HCT116 (cell line): ENCODE measurements around the gene SARM1.

ENCODE experiments used
- CTCF ChIP-seq, 3 experiments: fragments of 200-600 bp in 1 of 3; sonication (generic) in 1 of 3; IDR thresholded peaks in 2 of 3; conservative IDR thresholded peaks in 1 of 3; 2 replicates each; pipeline ENCODE4 v1.5.1; 2012 to 2017; ENCODE audit warnings: low read depth in 2 of 3, low read length in 2 of 3, antibody characterized with exemption in 1 of 3, borderline replicate concordance in 1 of 3, control low read depth in 1 of 3, mild to moderate bottlenecking in 1 of 3, mixed read lengths in 1 of 3, mixed run types in 1 of 3, moderate library complexity in 1 of 3; ENCODE audit not compliant: insufficient read depth in 1 of 3
- EZH2 ChIP-seq: fragments of 200-600 bp; sonication (generic); IDR thresholded peaks from 2 replicates; pipeline ENCODE4 v1.6.1; 2017; ENCODE audit warnings: antibody characterized with exemption, mixed run types
- EZH2phosphoT487 ChIP-seq: fragments of 200-600 bp; IDR thresholded peaks from 2 replicates; pipeline ENCODE4 v1.6.1; 2018; ENCODE audit warnings: antibody characterized with exemption, borderline replicate concordance
- FOSL1 ChIP-seq: IDR thresholded peaks from 2 replicates; pipeline ENCODE4 v1.6.1; 2012; ENCODE audit warnings: low read depth
- ZNF274 ChIP-seq: fragments of 200-500 bp; sonication (Bioruptor generic); IDR thresholded peaks from 2 replicates; pipeline ENCODE4 v1.6.1; 2014; ENCODE audit warnings: mild to moderate bottlenecking, low read depth, low read length, inconsistent platforms

DNA sequence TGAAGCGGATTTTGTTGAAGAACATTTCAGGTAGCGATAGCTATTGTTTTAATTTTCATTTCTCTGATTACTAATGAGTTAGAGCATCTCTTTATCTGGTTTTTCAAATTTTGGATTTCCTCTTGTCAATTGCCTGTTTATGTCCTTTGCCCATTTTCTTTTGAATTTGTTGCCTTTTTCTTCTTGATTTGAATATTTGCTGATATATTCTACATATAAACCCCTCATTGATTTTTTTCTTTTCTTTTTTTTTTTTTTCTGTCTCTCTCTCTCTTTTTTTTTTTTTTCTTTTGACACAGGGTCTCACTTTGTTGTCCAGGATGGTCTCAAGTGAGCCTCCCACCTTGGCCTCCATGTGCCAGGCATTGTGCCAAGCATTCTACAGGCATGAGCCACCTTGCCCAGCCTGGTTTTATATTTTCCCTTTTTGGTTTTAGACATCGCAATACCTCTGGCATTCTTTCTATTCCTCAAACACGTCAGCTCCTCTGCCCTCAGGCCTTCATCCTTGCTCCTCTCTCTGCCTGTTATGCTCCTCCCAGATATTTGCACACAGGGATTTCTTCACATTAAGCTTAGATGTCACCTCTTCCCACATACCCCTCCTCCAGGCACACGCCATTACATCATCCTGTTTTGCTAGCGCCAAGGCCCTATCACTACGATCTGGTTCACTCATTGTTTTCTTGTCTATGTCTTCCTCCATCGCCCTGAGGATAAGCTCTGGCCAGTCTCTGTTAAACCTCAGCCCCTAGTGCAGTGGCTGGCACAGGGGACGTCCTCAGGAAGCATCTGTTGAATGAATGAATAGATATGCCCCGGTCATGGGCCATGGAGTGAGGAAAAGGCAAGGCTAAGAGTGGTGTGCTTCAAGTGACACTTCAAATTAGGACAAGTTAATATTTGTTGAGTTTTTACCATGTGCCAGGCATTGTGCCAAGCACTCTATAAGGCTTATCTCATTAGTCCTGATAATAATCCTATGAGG lies 8.6 kb downstream of the SARM1 start:
- TF ChIP-seq CTCF (IDR thresholded peaks at IDR 0.05 in 2 of 3, conservative IDR thresholded peaks at IDR 0.05 in 1 of 3; ENCODE audit: borderline replicate concordance in 1 of 3, insufficient read depth in 1 of 3, low read depth in 2 of 3, low read length in 2 of 3) (no peak), EZH2 (no peak), FOSL1 (no peak), EZH2phosphoT487 (no peak), ZNF274 (no peak)
